ENCODE results near the gene CEP152. TPM values are rescaled to one million over a fixed set of nuclear protein-coding genes. Genes with fewer than 3 reads are reported as not detected.
A peak's percentile ranks its signal among the peaks of the same experiment; 100 is the strongest.
"Not testable (repeated sequence)": the region's sequence is repeated elsewhere in the genome, so short reads cannot be mapped to it uniquely, and the experiment has no call there.

Gene CEP152, protein sequence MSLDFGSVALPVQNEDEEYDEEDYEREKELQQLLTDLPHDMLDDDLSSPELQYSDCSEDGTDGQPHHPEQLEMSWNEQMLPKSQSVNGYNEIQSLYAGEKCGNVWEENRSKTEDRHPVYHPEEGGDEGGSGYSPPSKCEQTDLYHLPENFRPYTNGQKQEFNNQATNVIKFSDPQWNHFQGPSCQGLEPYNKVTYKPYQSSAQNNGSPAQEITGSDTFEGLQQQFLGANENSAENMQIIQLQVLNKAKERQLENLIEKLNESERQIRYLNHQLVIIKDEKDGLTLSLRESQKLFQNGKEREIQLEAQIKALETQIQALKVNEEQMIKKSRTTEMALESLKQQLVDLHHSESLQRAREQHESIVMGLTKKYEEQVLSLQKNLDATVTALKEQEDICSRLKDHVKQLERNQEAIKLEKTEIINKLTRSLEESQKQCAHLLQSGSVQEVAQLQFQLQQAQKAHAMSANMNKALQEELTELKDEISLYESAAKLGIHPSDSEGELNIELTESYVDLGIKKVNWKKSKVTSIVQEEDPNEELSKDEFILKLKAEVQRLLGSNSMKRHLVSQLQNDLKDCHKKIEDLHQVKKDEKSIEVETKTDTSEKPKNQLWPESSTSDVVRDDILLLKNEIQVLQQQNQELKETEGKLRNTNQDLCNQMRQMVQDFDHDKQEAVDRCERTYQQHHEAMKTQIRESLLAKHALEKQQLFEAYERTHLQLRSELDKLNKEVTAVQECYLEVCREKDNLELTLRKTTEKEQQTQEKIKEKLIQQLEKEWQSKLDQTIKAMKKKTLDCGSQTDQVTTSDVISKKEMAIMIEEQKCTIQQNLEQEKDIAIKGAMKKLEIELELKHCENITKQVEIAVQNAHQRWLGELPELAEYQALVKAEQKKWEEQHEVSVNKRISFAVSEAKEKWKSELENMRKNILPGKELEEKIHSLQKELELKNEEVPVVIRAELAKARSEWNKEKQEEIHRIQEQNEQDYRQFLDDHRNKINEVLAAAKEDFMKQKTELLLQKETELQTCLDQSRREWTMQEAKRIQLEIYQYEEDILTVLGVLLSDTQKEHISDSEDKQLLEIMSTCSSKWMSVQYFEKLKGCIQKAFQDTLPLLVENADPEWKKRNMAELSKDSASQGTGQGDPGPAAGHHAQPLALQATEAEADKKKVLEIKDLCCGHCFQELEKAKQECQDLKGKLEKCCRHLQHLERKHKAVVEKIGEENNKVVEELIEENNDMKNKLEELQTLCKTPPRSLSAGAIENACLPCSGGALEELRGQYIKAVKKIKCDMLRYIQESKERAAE (N-terminal part only)
- 1 to 10 TPM; 2.1 to 4.2 TPM for total RNA-seq
- long read RNA-seq, partial matches to known transcripts, result 1 of 1 reads
- long read RNA-seq, other reads (novel, unspliced or antisense), result 0 of 1 reads

DNA sequence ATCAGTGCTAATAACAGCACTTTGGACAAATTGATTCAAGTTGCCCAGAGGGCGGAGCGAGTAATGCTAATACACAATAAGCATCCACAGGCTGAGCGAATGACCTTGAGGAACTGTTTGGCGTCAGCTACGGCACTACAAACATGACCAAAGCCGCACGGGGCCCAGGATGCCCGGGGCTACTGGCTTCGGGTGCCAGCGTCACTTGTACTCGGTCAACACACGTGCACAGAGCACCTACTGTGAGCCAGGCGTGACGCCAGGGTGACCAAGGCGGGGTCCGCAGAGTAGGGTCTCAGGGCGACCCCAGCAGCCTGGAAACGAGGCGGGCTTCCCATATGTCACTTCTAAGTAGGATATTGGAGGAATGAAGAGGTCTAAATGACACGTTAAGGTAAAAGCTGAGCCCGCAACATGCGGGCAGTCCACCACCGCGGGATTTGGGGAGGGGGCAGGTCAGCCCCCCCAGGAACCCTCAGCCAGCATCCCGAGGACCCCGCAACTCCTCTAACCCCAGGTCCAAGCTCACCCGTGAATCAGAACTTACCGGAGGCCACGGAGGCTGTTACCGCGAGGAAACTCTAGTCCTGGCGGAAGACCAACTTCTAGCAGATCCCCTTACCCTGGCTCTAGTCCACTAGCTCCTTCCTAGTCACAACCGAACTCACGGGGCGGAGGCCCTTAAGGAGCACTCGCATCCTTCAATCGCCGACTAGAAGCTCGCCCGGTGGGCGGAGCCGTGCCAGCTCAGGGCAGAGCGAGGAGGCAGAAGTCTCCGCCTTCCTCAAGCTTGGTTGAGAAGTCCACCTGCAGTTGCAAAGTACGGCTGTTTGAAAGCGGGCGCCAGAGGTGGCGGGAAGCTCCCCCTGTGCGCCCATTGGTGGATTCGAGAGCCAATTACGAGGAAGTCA lies at the start of gene CEP152:
CEP152 (minus strand) TSS at position 656 of the 911 bp plus-strand sequence. CDS start 5,420 bp downstream, outside the sequence.
- intact Hi-C loops (cut with DNase I), result no loop called here

DNA sequence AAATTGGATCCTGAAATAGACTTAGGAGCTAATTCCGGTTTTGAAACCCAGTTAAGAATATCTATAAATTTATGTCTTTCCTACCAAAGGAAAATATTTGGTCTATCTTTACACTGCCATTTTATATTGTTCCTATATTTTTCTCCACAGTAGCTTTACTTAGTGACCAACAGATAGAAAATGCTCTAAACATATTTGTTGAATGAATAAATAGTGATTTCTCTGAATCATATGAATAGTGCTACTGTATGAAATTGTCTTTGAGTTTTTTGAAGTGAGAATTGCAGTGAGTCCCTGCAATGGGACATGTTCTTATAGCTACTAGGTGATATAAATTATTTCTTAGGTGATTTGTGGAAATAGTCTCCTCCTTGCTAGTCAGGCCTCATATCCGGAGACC lies 48.6 kb upstream of the CEP152 start:
- ATAC-seq (no peak), DNase-seq (no peak)
- intact Hi-C loops (cut with DNase I), result no loop called here

More for the DNA sequence above, at the start of gene CEP152:
- DNase-seq (peak; percentile 97), ATAC-seq (peak; percentile 99 to 100)

DNA sequence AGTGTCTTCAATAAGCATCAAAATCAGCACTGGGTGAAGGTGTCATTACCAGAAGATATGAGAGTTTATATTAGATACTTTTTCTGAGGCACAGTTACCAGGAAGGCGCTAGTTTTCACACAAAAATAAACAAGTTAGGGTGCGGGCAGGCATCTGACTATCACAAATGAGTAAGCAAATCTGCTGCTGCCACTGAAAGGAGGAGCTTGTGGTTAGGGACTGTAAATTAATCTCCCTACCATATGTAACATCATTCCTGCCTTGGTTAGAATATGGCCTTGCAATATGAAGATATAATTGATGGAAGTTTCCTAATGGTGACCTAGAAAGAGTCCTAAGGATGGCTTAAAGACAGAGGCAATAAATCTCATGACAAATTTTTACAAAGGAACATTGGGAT lies 47.5 kb upstream of the CEP152 start:
- intact Hi-C loops (cut with DNase I), result no loop called here
- DNase-seq (no peak), ATAC-seq (no peak)

DNA sequence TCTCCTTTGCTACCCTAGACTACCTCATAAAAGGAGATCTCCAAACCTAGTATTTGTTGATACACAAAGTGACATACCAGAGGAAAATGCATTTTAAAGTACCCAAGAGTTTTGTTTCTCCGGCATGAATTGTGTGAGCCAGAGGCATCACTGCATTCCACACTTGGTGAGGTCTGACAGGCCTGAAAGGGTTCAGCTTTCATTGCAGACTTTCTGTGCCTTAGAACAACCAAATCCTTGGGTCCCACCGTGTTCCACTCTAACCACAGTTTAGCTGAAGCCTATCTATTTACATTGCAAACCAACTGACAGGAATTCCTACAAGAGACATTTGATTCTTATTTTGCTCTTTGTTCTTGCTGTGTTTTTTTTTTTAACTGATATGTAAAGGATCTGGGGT lies 46.1 kb upstream of the CEP152 start:
- no peak for ATAC-seq
- intact Hi-C loops (cut with DNase I), result no loop called here
- DNase-seq, result no peak

DNA sequence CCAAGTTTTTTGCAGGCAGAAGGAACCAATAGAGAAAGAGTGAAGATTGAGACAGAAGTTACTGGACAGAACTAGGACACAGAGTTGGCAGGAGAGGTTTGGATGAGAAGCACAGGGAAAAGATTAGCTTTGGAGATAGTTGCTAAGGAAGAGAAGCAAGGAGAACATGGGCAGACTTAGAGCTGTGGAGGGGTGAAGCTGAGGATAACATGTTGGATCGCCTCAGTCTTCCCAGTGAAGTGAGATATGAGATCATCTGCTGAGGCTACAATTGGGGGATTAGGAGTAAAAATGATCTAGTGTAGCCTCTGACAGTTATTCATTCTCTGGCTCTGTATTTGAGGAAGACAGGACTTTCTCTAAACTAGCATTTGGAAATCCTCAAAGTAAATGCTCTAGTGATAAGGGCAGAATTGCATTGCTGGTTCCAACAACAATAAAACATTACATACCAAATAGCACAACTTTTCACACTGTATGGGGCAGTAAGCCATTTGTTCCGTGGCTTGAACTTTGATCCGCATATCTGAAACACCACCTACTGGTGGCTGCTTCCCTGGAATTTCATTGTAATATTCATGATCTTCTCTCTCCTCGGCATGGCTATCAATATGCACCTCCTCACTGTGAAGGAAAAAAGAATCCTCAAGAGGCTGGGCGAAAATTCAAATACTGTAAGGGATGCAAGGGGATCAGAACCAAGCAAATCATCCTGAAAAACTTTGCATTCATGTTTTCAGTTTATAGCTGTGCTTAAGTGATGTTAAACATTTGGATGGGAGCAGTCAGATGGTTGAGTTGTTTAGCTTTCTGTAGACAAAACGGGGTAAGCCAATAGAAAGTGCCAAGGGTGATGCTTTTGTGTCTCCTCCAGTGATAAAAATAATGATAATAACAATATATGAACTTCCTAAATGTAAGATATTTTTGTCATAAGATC lies 44.9 kb upstream of the CEP152 start:
- intact Hi-C loops (cut with DNase I), result no loop called here
- ATAC-seq, result peak; percentile 89 to 93
- no peak for DNase-seq

DNA sequence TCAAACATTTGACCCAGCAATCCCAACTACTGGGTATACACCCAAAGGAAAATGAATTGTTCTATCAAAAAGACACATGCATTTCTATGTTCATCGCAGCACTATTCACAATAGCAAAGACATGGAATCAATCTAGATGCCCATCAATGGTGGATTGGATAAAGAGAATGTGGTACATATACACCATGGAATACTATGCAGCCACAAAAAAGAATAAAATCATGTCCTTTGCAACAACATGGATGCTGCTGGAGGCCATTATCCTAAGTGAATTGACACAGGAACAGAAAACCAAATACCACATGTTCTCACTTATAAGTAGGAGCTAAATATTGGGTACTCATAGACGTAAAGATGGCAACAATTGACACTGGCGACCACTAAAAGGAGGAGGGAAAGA lies 43.6 kb upstream of the CEP152 start:
- DNase-seq; intact Hi-C loops (cut with DNase I); ATAC-seq: not testable (repeated sequence)

DNA sequence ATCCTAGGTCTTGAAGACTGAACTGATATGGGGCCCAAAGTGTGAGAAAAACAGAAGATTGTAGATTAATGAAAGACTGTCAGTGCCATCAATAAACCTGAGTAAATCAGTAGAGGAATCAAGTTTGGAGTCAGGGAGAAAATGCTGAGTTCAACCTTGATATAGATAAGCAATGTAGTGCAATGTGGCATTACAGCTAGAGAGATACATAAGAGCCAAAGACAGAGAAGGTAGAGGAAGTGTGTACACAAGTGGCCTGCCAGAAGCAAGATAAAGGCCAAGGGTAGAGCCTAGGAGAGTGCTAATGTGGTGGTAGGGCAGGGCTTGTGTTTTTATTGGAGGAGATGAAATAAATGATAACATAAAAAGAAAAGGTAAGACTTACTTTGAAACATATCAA lies 41.1 kb upstream of the CEP152 start:
- no peak for DNase-seq
- intact Hi-C loops (cut with DNase I), result no loop called here

DNA sequence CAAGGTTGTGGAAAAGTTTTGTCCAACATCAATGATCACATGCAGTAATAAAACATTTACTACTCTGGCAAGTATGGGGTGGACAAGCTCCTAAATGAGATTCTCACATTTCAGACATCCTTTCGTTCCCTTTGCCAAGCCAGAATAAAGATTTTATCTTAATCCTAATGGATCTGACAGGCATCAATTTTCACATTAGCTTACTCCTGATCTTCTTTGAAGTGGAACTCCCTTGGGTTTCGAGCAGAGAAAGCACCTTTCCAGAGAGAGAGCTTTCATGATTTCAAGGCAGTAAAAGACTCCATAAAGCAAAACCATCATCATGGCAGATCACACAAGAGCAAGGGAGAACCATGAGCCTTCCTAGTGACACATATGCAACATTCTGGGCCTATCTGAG lies 39.8 kb upstream of the CEP152 start:
- no peak for ATAC-seq
- intact Hi-C loops (cut with DNase I), result no loop called here
- DNase-seq, result no peak

More for the DNA sequence above, 41.1 kb upstream of the CEP152 start:
- ATAC-seq, result no peak

DNA sequence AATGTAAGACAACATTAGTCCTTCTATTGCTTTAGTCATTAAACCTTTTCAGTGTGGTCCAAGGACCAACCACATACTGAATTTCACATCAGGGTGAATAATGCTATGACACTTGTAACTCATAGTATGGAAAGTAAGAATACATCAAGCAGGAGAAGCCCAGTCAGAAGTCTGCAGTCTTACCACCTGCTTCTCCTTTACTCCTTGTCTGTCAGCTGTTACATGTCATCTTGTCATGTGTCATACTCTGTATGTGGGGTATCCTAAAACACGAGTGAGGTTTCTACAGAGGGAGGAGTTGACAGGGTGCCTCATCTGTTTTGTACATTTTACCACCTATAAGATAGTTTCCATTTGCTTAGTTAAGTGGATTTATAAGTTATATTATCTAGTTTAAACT lies 34.3 kb upstream of the CEP152 start:
- ATAC-seq, result no peak
- intact Hi-C loops (cut with DNase I), result no loop called here
- no peak for DNase-seq

DNA sequence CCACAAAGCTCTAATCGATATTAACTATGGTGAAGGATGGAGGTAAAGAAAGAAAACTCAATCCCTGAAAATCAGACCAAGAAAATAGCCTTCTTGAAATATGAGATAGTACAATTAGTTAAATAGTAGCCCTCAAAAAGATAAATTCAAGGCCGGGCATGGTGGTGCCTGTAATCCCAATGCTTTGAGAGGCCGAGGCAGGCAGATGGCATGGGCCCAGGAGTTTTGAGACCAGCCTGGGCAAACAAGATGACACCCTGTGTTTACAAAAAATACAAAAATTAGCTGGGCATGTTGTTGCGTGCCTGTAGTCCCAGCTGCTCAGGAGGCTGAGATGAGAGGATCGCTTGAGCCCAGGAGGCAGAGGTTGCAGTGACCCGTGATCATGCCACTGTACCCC lies 31.6 kb upstream of the CEP152 start:
- intact Hi-C loops (cut with DNase I), result no loop called here
- DNase-seq (no peak), ATAC-seq (no peak)

DNA sequence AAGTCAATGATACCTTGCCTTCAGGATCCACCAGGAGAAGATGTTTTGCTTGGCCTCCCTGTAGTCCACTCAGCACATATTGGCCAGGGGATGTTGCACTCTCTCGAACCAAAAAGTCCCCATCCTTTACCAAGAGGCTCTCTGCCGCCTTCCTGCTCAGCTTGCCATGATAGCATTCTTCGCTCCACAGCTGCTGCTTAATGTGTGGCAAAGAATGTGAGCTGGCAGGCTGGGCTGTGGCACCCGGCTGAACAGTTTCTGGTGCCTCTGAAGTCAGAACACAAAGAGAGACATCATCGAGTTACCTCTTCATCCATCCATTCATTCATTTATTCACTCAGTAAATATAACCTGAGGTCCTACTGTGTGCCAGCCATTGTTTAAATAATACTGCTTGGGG lies 23.9 kb upstream of the CEP152 start:
- intact Hi-C loops (cut with DNase I), result no loop called here
- DNase-seq, result no peak
- no peak for ATAC-seq

DNA sequence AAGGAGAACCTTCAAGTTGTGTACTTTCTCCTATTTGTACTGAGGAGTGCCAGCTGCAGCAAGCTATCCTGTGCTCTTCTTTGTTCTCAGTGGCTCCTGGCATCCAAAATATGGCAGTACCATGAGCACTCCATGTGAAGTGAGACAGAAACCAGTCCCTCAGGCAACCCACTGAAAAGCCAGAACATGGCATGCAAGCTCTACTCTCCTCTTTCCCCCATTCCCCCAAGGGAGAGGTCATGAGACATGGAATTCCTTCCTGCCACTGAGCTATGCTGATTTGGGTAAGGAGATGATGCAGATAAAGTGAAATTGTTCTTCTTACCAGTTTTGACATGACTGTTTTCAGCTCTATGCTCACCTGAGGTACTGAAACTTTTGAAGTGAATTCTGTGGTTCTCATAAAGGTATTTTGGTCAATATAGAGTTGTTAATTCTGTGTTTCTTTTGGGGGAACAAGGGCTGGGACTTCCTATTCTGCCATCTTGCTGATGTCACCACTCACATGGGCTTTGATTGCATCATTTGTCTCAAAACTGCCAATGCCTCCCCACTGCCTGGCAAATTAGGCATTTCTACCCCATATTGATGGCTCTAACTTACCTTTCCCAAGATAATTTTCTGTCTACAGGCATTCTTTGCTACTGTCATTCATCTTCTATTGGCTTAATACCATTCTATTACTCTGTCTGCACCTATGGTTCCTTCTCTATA lies 22.8 kb upstream of the CEP152 start:
- intact Hi-C loops (cut with DNase I), result no loop called here
- no peak for DNase-seq
- no peak for ATAC-seq

DNA sequence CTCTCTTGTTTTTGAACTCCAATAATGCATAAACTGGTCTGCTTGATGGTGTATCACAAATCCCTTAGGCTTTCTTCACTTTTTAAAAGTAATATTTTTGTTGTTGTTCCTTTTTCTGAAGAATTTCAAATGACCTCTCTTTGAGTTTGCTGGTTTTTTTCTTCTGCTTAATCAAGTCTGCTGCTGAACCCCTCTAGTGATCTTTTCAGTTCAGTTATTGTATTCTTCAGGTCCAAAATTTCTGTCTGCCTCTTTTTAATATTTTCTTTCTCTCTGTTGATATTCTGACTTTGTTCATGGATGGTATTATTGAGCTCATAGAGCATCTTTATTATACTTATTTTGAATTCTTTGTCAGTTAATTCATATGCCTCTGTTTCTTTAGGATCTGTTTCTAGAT lies 21.8 kb upstream of the CEP152 start:
- ATAC-seq (no peak), DNase-seq (no peak)
- intact Hi-C loops (cut with DNase I), result no loop called here

DNA sequence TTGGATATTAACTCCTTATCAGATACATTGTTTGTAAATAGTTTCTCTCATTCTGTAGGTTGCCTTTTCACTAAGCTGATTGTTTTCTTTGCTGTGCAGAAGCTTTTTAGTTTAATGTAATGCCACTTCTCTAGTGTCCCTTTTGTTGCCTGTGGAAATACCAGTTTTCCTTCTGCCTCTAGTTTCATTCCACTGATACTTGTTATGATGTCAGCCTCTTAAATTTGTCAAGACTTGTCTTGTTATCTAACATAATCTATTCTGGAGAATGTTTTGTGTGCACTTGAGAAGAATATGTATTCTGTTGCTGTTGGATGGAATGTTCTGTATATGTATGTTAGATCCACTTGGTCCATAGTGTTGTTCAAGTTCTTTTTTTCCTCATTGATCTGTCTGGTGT lies 18.0 kb upstream of the CEP152 start:
- DNase-seq, result no peak
- intact Hi-C loops (cut with DNase I), result no loop called here
- ATAC-seq, result no peak

DNA sequence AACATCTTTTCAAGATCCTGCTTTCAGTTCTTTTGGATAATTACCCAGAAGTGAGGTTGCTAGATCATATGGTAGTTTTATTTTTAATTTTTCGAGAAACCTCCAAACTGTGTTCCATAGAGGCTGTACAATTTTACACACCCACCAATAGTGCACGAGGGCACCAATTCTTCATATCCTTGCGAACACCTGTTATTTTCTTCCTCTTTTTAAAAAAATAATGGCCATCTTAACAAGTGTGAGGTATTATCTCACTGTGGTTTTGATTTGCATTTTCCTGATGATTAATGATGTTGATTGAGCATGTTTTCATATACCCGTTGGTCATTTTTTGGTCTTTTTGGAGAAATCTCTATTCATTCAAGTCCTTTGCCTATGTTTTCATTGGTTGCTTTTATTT lies 17.6 kb upstream of the CEP152 start:
- intact Hi-C loops (cut with DNase I), result no loop called here
- no peak for DNase-seq
- ATAC-seq, result no peak

DNA sequence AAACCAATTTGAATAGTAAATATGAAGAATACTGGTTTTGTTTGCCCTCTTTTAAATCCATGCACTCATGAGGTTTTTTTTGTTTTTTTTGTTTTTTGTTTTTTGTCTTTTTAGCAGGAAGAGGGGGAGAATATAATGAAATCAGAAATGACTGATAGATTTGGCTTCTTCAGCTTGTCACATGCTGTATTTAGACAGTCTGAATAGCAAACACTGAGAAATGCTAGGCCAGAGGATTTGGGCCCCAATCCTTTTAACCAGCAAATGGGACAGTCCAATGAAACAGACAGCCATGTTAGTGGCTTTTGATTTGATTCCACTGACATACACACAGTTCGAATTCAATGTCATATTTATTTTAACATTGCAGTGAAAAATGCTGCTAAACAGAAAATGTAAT lies 14.2 kb upstream of the CEP152 start:
- no peak for DNase-seq
- intact Hi-C loops (cut with DNase I), result no loop called here

DNA sequence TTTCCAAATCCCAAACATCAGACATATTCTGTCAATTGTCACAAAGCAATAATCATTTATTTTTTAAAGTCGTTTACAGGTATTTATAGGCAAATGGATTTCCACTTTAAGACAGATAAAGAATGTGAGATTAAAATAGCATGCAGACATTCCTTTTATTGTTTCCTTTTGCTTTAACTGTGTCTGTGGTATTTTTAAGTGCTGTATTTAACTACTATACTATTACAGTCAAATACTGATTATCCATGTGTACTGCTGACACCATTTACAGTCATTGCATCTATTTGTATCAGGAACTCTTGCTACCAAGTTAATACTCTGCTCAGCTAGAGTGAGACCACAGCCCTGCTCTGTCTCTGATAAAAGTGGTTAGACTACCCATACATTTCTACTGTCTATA lies 12.8 kb upstream of the CEP152 start:
- intact Hi-C loops (cut with DNase I), result no loop called here
- ATAC-seq (no peak), DNase-seq (no peak)

More for the DNA sequence above, 14.2 kb upstream of the CEP152 start:
- no peak for ATAC-seq
